Panc1 (cell line): Measurements from ENCODE around the gene ANGPTL4. TPM values are rescaled to one million over a fixed set of nuclear protein-coding genes. Genes with fewer than 3 reads are reported as not detected.

Experiments
- ATAC-seq: fragments of 200-7000 bp; cut with Tn5 transposase; 2 replicates; pipeline ENCODE4 v1.9.1; 2020; ENCODE audit warnings: mild to moderate bottlenecking, moderate library complexity
- BruUV-seq: library from RNA; stranded (reverse); fragments of 400-500 nt; replicated peaks from 2 replicates; lab custom pipeline; 2021; lab: Mats Ljungman, UMichigan
- CTCF ChIA-PET: fragments of 300-600 bp; sonication (Branson Sonifier 250); formaldehyde crosslinking; loops from one replicate; lab custom pipeline; 2022; ENCODE audit warnings: antibody characterized with exemption; lab: Charles Lee
- POLR2A ChIA-PET: fragments of 300-600 bp; sonication (Branson Sonifier 250); formaldehyde crosslinking; loops from one replicate; lab custom pipeline; 2022; ENCODE audit warnings: antibody characterized with exemption; lab: Charles Lee
- DNase-seq: peaks from one replicate; pipeline ENCODE4 v3.0.0-alpha.2; 2010; ENCODE audit warnings: low read depth, low spot score
- H3K27ac ChIP-seq: 2 replicates; pipeline ENCODE4 v1.5.1; 2011; ENCODE audit warnings: mild to moderate bottlenecking, low read length, inconsistent platforms
- H3K27me3 ChIP-seq: fragments of 200-500 bp; sonication (Bioruptor generic); 2 replicates; pipeline ENCODE4 v1.6.0; 2014; ENCODE audit warnings: low read length, inconsistent platforms; ENCODE audit not compliant: control insufficient read depth, insufficient read depth
- H3K36me3 ChIP-seq: fragments of 200-500 bp; sonication (Bioruptor generic); 2 replicates; pipeline ENCODE4 v1.5.1; 2014; ENCODE audit warnings: inconsistent platforms, mild to moderate bottlenecking, low read length, moderate library complexity; ENCODE audit not compliant: control insufficient read depth, insufficient read depth
- H3K4me1 ChIP-seq: 2 replicates; pipeline ENCODE4 v1.5.1; 2011; ENCODE audit warnings: inconsistent platforms, mild to moderate bottlenecking, low read length, moderate library complexity; ENCODE audit not compliant: control insufficient read depth, insufficient read depth
- H3K4me3 ChIP-seq, 2 experiments: 2 replicates each; pipeline ENCODE4 v1.5.1; 2011 to 2012; ENCODE audit warnings: low read depth in 2 of 2, low read length in 2 of 2, mild to moderate bottlenecking in 2 of 2, inconsistent platforms in 1 of 2, moderate library complexity in 1 of 2
- H3K9me3 ChIP-seq: fragments of 200-500 bp; sonication (Bioruptor generic); 2 replicates; pipeline ENCODE4 v1.5.1; 2014; ENCODE audit warnings: low read depth, mild to moderate bottlenecking, inconsistent platforms, low read length, moderate library complexity; ENCODE audit not compliant: control insufficient read depth, insufficient read depth
- CTCF ChIP-seq: fragments of 450-650 bp; IDR thresholded peaks from 2 replicates; pipeline ENCODE4 v1.5.1; 2017; ENCODE audit warnings: mild to moderate bottlenecking
- POLR2AphosphoS5 ChIP-seq: IDR thresholded peaks from 2 replicates; pipeline ENCODE4 v1.6.1; 2012; ENCODE audit warnings: mild to moderate bottlenecking, low read depth, low read length, moderate library complexity
- REST ChIP-seq, 2 experiments: IDR thresholded peaks; 2 replicates each; pipeline ENCODE4 v1.6.1; 2011 to 2012; ENCODE audit warnings: low read depth in 2 of 2, control low read depth in 1 of 2, low read length in 1 of 2, mild to moderate bottlenecking in 1 of 2, moderate library complexity in 1 of 2; ENCODE audit not compliant: insufficient read depth in 1 of 2
- SIN3A ChIP-seq: IDR thresholded peaks from 2 replicates; pipeline ENCODE4 v1.6.1; 2012; ENCODE audit warnings: low read depth, mild to moderate bottlenecking, low read length, moderate library complexity, borderline replicate concordance; ENCODE audit not compliant: insufficient read depth
- TCF7L2 ChIP-seq: IDR thresholded peaks from 2 replicates; pipeline ENCODE4 v1.6.1; 2011; ENCODE audit warnings: mild to moderate bottlenecking, low read depth, low read length, inconsistent platforms
- in situ Hi-C: cut with HindIII; loops from 2 replicates; pipeline ENCODE4 v1.10.0; 2016; ENCODE audit warnings: low sequenced_read_pairs, low pct_unique_long_range_greater_than_20kb
- intact Hi-C: fragments of 100-400 bp; cut with micrococcal nuclease; formaldehyde crosslinking; loops from one replicate; pipeline ENCODE4 v1.10.0; 2022; ENCODE audit not compliant: unreplicated experiment
- total RNA-seq: library from RNA; stranded (reverse); gene quantifications from one replicate; pipeline ENCODE4 v1.2.1, GENCODE V29; 2021; ENCODE audit not compliant: unreplicated experiment

The ANGPTL4 gene
- total RNA-seq, 1 experiment from 2014 or later, result 46.6 TPM

GRCh38 chr19:8336072-8336569 is 27.8 kb upstream of the ANGPTL4 start:
- intact Hi-C loops (no loop called here), in situ Hi-C loops (no loop called here)
- TF ChIP-seq REST (IDR thresholded peaks at IDR 0.05; ENCODE audit: insufficient read depth in 1 of 2, low read depth in 2 of 2, low read length in 1 of 2) (no peak), SIN3A (no peak), TCF7L2 (no peak), POLR2AphosphoS5 (no peak), CTCF (no peak)
- Histone ChIP-seq H3K4me1 (no peaks in the 10 kb centered on the region), H3K4me3 (no peak overlapping the region), H3K27ac (no peak overlapping the region), H3K36me3 (no peaks in the 10 kb centered on the region), H3K9me3 (no peaks in the 10 kb centered on the region), H3K27me3 (no peaks in the 10 kb centered on the region; the same call in 1 of the 2 replicates)
- ChIA-PET CTCF (no interaction called here), POLR2A (interaction anchor here (0.5 kb wide), 1 partner anchor 161 kb away, joined by 3 read pairs; no protein-coding TSS in a partner anchor)
- no peak for DNase-seq
- no TSS peak for BruUV-seq
- no peak for ATAC-seq

- intact Hi-C loops, result no loop called here
- ATAC-seq (no peak), DNase-seq (no peak)
- no peaks in the 10 kb centered on the region for H3K4me1 ChIP-seq
- in situ Hi-C loops, result no loop called here
- ChIA-PET CTCF (no interaction called here), POLR2A (no interaction called here)
- H3K4me3 ChIP-seq, result no peak overlapping the region
- no peaks in the 10 kb centered on the region for H3K9me3 ChIP-seq
- H3K27ac ChIP-seq, result no peak overlapping the region
- H3K27me3 ChIP-seq, result no peaks in the 10 kb centered on the region; the same call in 1 of the 2 replicates
- TF ChIP-seq SIN3A (no peak), POLR2AphosphoS5 (no peak), TCF7L2 (no peak), REST (IDR thresholded peaks at IDR 0.05; ENCODE audit: insufficient read depth in 1 of 2, low read depth in 2 of 2, low read length in 1 of 2) (no peak), CTCF (no peak)
- BruUV-seq, result no TSS peak
- H3K36me3 ChIP-seq, result no peaks in the 10 kb centered on the region
These were observed 27.3 kb upstream of the ANGPTL4 start for GRCh38 chr19:8336660-8337059.
